GM23338 (cell line): ENCODE measurements around the gene OCA2. TPM values are rescaled to one million over a fixed set of nuclear protein-coding genes. Genes with fewer than 3 reads are reported as not detected.

Source experiments
- ATAC-seq: fragments of 200-7000 bp; cut with Tn5 transposase; 3 replicates; pipeline ENCODE4 v1.9.1; 2020
- DNase-seq: peaks from one replicate; pipeline ENCODE4 v3.0.0-alpha.2; 2015; ENCODE audit warnings: low spot score
- H2AFZ ChIP-seq: fragments of 200-600 bp; sonication (generic); 2 replicates; pipeline ENCODE4 v1.8.0; 2016; ENCODE audit warnings: antibody characterized with exemption, mild to moderate bottlenecking, moderate library complexity
- H3F3A ChIP-seq: fragments of 200-600 bp; sonication (generic); replicated peaks from 2 replicates; pipeline ENCODE4 v1.8.0; 2017; ENCODE audit warnings: antibody characterized with exemption, mixed run types, low read depth
- H3K27ac ChIP-seq: fragments of 200-600 bp; sonication (generic); 2 replicates; pipeline ENCODE4 v1.6.1; 2016; ENCODE audit warnings: low read depth
- H3K27me3 ChIP-seq: fragments of 200-600 bp; sonication (generic); 2 replicates; pipeline ENCODE4 v1.8.0; 2016; ENCODE audit warnings: mild to moderate bottlenecking, mixed run types, moderate library complexity; ENCODE audit not compliant: insufficient read depth
- H3K36me3 ChIP-seq: fragments of 200-600 bp; sonication (generic); 2 replicates; pipeline ENCODE4 v1.8.0; 2016; ENCODE audit warnings: mild to moderate bottlenecking; ENCODE audit not compliant: insufficient read depth
- H3K4me1 ChIP-seq: fragments of 200-600 bp; sonication (generic); 2 replicates; pipeline ENCODE4 v1.8.0; 2016; ENCODE audit warnings: mild to moderate bottlenecking, moderate library complexity; ENCODE audit not compliant: insufficient read depth
- H3K4me2 ChIP-seq: fragments of 200-600 bp; sonication (generic); 2 replicates; pipeline ENCODE4 v1.7.1; 2017; ENCODE audit warnings: mixed run types
- H3K4me3 ChIP-seq: fragments of 200-600 bp; sonication (generic); 2 replicates; pipeline ENCODE4 v1.6.1; 2016; ENCODE audit warnings: mixed run types
- H3K79me2 ChIP-seq: fragments of 200-600 bp; sonication (generic); replicated peaks from 2 replicates; pipeline ENCODE4 v1.8.0; 2017; ENCODE audit warnings: mild to moderate bottlenecking; ENCODE audit not compliant: insufficient read depth
- H3K9me2 ChIP-seq: fragments of 200-600 bp; sonication (generic); 2 replicates; pipeline ENCODE4 v1.8.0; 2017; ENCODE audit not compliant: insufficient read depth
- H4K20me1 ChIP-seq: fragments of 200-600 bp; sonication (generic); replicated peaks from 2 replicates; pipeline ENCODE4 v1.8.0; 2017; ENCODE audit warnings: mild to moderate bottlenecking; ENCODE audit not compliant: insufficient read depth
- H3K27ac Mint-ChIP-seq: 2 replicates; pipeline ENCODE4 v1.8.0; 2020; ENCODE audit warnings: inconsistent platforms, mild to moderate bottlenecking, moderate library complexity, mixed read lengths
- H3K27me3 Mint-ChIP-seq: 3 replicates; pipeline ENCODE4 v1.8.0; 2022; ENCODE audit warnings: low read depth, mild to moderate bottlenecking, moderate library complexity, mixed read lengths, inconsistent platforms; ENCODE audit not compliant: insufficient read depth, poor library complexity
- H3K36me3 Mint-ChIP-seq: 3 replicates; pipeline ENCODE4 v1.8.0; 2021; ENCODE audit warnings: low read depth, mild to moderate bottlenecking, inconsistent platforms, moderate library complexity, mixed read lengths
- H3K4me1 Mint-ChIP-seq: 3 replicates; pipeline ENCODE4 v1.8.0; 2020; ENCODE audit warnings: mild to moderate bottlenecking, inconsistent platforms, mixed read lengths
- H3K4me3 Mint-ChIP-seq: 3 replicates; pipeline ENCODE4 v1.8.0; 2021; ENCODE audit warnings: moderate library complexity, mild to moderate bottlenecking, inconsistent platforms, mixed read lengths
- H3K9me3 Mint-ChIP-seq: 3 replicates; pipeline ENCODE4 v1.8.0; 2020; ENCODE audit warnings: moderate library complexity, mild to moderate bottlenecking, inconsistent platforms, mixed read lengths
- CREB1 ChIP-seq: fragments of 250-450 bp; sonication (Bioruptor Pico); IDR thresholded peaks from 2 replicates; pipeline ENCODE4 v1.5.0; 2020; ENCODE audit warnings: low read depth, mild to moderate bottlenecking, moderate library complexity
- EZH2 ChIP-seq: fragments of 200-600 bp; sonication (generic); IDR thresholded peaks from one replicate; pipeline ENCODE4 v1.8.0; 2017; ENCODE audit warnings: antibody characterized with exemption, mild to moderate bottlenecking, low read depth; ENCODE audit not compliant: unreplicated experiment
- NANOG ChIP-seq: IDR thresholded peaks from 2 replicates; pipeline ENCODE4 v1.6.1; 2016; ENCODE audit warnings: antibody characterized with exemption, borderline replicate concordance
- POLR2AphosphoS5 ChIP-seq: IDR thresholded peaks from 2 replicates; pipeline ENCODE4 v1.6.1; 2016; ENCODE audit warnings: antibody characterized with exemption, low read depth
- REST ChIP-seq: IDR thresholded peaks from one replicate; pipeline ENCODE4 v1.6.1; 2018; ENCODE audit warnings: antibody characterized with exemption; ENCODE audit not compliant: unreplicated experiment
- STAT1 ChIP-seq: IDR thresholded peaks from one replicate; pipeline ENCODE4 v1.6.1; 2016; ENCODE audit warnings: antibody characterized with exemption; ENCODE audit not compliant: unreplicated experiment
- ZNF114 ChIP-seq: fragments of 250-450 bp; sonication (Bioruptor Pico); IDR thresholded peaks from 2 replicates; pipeline ENCODE4 v1.5.0; 2020; ENCODE audit warnings: mild to moderate bottlenecking, moderate library complexity
- polyA plus RNA-seq: library from polyadenylated mRNA; unstranded; fragments of >200 nt; fragmentation: Nextera tagmentation; extraction: Ambion mirVana; gene quantifications from 2 replicates; pipeline ENCODE4 v1.2.1, GENCODE V29; 2016
- total RNA-seq: library from RNA; depleted of rRNA; stranded (reverse); fragments of >200 nt; shearing (Covaris generic); gene quantifications from 2 replicates; pipeline ENCODE4 v1.2.3, GENCODE V29; 2014
- TF ChIP-seq, protein P1 (sequence below): IDR thresholded peaks from 2 replicates; pipeline ENCODE4 v1.6.1; 2016; ENCODE audit warnings: antibody characterized with exemption
- TF ChIP-seq, protein P2 (sequence below): fragments of 250-450 bp; sonication (Bioruptor Pico); IDR thresholded peaks from 2 replicates; pipeline ENCODE4 v1.5.0; 2020; ENCODE audit warnings: mild to moderate bottlenecking, moderate library complexity

Gene OCA2
- total and polyA plus RNA-seq, 2 experiments from 2014 or later: 0.40 to 0.69 TPM

DNA sequence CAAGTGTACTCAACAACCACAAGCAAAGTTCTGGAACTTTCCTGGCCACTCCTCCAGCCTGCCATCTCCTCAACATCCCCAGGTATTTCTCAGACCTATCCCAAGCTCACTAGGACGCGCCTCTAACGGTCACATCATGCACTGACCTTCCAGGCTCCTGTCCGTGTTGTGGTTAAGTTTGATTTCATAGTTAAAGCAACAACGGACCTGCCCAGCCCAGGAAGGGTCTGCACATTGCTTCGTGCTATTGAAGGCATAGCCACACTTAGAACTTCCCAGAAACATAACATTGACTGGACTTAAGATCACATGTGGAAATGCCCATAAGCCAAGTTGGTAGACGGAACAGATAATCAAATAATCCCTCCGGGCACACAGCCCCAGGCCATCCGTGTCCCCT lies 85.1 kb downstream of the OCA2 start:
- no peak overlapping the region for H3K27ac ChIP-seq
- H4K20me1 ChIP-seq: no peaks in the 10 kb centered on the region
- 0 out of 3 replicates have a peak, but pooled peaks cover 7% of the 10 kb centered on the region for H3K9me3 Mint-ChIP-seq
- H3K79me2 ChIP-seq: no peaks in the 10 kb centered on the region
- TF ChIP-seq CREB1 (no peak), POLR2AphosphoS5 (no peak), EZH2 (no peak), NANOG (no peak)
- H3K4me1 Mint-ChIP-seq: no peaks in the 10 kb centered on the region
- H3K27me3 Mint-ChIP-seq: peaks cover 6% of the 10 kb centered on the region
- no peaks in the 10 kb centered on the region for H3F3A ChIP-seq
- H3K4me2 ChIP-seq: no peak overlapping the region
- DNase-seq: no peak
- H3K4me3 ChIP-seq: no peak overlapping the region
- no peaks in the 10 kb centered on the region for H3K36me3 Mint-ChIP-seq
- H3K9me2 ChIP-seq: no peaks in the 10 kb centered on the region
- ATAC-seq: no peak
- H3K27me3 ChIP-seq: no peaks in the 10 kb centered on the region
- H3K27ac Mint-ChIP-seq: no peak overlapping the region
- H2AFZ ChIP-seq: no peak overlapping the region
- H3K4me1 ChIP-seq: no peaks in the 10 kb centered on the region; the same call in 1 of the 2 replicates
- no peaks in the 10 kb centered on the region for H3K36me3 ChIP-seq
- H3K4me3 Mint-ChIP-seq: no peak overlapping the region

GRCh38 chr15:28013480-28013879 lies 85.6 kb downstream of the OCA2 start:
- Histone ChIP-seq H3K4me1 (no peaks in the 10 kb centered on the region), H4K20me1 (no peaks in the 10 kb centered on the region), H3K4me2 (no peak overlapping the region), H3F3A (no peaks in the 10 kb centered on the region), H3K79me2 (no peaks in the 10 kb centered on the region), H3K27ac (no peak overlapping the region), H3K9me2 (no peaks in the 10 kb centered on the region), H3K4me3 (no peak overlapping the region), H3K36me3 (no peaks in the 10 kb centered on the region), H3K27me3 (no peaks in the 10 kb centered on the region), H2AFZ (no peak overlapping the region)
- Mint-ChIP-seq H3K9me3 (peaks cover 8% of the 10 kb centered on the region; the same call in 1 of the 3 replicates), H3K27me3 (peaks cover 6% of the 10 kb centered on the region), H3K4me3 (no peak overlapping the region), H3K36me3 (no peaks in the 10 kb centered on the region), H3K27ac (no peak overlapping the region), H3K4me1 (no peaks in the 10 kb centered on the region)
- TF ChIP-seq EZH2 (no peak), CREB1 (no peak), NANOG (no peak), REST (no peak), ZNF114 (CRISPR knock-in tag) (no peak), STAT1 (no peak)
- TF ChIP-seq, protein P1, sequence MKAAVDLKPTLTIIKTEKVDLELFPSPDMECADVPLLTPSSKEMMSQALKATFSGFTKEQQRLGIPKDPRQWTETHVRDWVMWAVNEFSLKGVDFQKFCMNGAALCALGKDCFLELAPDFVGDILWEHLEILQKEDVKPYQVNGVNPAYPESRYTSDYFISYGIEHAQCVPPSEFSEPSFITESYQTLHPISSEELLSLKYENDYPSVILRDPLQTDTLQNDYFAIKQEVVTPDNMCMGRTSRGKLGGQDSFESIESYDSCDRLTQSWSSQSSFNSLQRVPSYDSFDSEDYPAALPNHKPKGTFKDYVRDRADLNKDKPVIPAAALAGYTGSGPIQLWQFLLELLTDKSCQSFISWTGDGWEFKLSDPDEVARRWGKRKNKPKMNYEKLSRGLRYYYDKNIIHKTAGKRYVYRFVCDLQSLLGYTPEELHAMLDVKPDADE: no peak
- TF ChIP-seq, protein P2, sequence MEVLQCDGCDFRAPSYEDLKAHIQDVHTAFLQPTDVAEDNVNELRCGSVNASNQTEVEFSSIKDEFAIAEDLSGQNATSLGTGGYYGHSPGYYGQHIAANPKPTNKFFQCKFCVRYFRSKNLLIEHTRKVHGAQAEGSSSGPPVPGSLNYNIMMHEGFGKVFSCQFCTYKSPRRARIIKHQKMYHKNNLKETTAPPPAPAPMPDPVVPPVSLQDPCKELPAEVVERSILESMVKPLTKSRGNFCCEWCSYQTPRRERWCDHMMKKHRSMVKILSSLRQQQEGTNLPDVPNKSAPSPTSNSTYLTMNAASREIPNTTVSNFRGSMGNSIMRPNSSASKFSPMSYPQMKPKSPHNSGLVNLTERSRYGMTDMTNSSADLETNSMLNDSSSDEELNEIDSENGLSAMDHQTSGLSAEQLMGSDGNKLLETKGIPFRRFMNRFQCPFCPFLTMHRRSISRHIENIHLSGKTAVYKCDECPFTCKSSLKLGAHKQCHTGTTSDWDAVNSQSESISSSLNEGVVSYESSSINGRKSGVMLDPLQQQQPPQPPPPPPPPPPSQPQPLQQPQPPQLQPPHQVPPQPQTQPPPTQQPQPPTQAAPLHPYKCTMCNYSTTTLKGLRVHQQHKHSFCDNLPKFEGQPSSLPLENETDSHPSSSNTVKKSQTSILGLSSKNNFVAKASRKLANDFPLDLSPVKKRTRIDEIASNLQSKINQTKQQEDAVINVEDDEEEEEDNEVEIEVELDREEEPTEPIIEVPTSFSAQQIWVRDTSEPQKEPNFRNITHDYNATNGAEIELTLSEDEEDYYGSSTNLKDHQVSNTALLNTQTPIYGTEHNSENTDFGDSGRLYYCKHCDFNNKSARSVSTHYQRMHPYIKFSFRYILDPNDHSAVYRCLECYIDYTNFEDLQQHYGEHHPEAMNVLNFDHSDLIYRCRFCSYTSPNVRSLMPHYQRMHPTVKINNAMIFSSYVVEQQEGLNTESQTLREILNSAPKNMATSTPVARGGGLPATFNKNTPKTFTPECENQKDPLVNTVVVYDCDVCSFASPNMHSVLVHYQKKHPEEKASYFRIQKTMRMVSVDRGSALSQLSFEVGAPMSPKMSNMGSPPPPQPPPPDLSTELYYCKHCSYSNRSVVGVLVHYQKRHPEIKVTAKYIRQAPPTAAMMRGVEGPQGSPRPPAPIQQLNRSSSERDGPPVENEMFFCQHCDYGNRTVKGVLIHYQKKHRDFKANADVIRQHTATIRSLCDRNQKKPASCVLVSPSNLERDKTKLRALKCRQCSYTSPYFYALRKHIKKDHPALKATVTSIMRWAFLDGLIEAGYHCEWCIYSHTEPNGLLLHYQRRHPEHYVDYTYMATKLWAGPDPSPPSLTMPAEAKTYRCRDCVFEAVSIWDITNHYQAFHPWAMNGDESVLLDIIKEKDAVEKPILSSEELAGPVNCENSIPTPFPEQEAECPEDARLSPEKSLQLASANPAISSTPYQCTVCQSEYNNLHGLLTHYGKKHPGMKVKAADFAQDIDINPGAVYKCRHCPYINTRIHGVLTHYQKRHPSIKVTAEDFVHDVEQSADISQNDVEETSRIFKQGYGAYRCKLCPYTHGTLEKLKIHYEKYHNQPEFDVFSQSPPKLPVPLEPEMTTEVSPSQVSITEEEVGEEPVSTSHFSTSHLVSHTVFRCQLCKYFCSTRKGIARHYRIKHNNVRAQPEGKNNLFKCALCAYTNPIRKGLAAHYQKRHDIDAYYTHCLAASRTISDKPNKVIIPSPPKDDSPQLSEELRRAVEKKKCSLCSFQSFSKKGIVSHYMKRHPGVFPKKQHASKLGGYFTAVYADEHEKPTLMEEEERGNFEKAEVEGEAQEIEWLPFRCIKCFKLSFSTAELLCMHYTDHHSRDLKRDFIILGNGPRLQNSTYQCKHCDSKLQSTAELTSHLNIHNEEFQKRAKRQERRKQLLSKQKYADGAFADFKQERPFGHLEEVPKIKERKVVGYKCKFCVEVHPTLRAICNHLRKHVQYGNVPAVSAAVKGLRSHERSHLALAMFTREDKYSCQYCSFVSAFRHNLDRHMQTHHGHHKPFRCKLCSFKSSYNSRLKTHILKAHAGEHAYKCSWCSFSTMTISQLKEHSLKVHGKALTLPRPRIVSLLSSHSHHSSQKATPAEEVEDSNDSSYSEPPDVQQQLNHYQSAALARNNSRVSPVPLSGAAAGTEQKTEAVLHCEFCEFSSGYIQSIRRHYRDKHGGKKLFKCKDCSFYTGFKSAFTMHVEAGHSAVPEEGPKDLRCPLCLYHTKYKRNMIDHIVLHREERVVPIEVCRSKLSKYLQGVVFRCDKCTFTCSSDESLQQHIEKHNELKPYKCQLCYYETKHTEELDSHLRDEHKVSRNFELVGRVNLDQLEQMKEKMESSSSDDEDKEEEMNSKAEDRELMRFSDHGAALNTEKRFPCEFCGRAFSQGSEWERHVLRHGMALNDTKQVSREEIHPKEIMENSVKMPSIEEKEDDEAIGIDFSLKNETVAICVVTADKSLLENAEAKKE (CRISPR knock-in tag): no peak
- DNase-seq: no peak
- ATAC-seq: no peak
